Hematopoietic multipotent progenitor cell treated with erythropoietin and hydrocortisone succinate and interleukin-3 and kit ligand, for 15 days (in vitro differentiated cells): Measurements from ENCODE around the gene ZCCHC4.

Experiments used
- DNase-seq: peaks from one replicate; pipeline ENCODE4 v3.0.0-alpha.2; 2015; ENCODE audit warnings: low spot score

Gene ZCCHC4

GRCh38 chr4:25312496-25313200, at the start of gene ZCCHC4:
ZCCHC4 (plus strand) TSS chr4:25312774; CDS start chr4:25312810, 36 bp downstream.
- peak; percentile 93 for DNase-seq

GRCh38 chr4:25271866-25272265, 40.7 kb upstream of the ZCCHC4 start:
- DNase-seq = no peak

GRCh38 chr4:25280210-25280609, 32.4 kb upstream of the ZCCHC4 start:
- DNase-seq = no peak

GRCh38 chr4:25283948-25284347, 28.6 kb upstream of the ZCCHC4 start:
- DNase-seq = no peak

- DNase-seq = no peak
Observed at GRCh38 chr4:25284466-25284865, 28.1 kb upstream of the ZCCHC4 start.

GRCh38 chr4:25290490-25291067, 22.0 kb upstream of the ZCCHC4 start:
- DNase-seq = no peak

GRCh38 chr4:25291158-25291733, 21.3 kb upstream of the ZCCHC4 start:
- DNase-seq = no peak

GRCh38 chr4:25297528-25298242, 14.9 kb upstream of the ZCCHC4 start:
- no peak for DNase-seq

GRCh38 chr4:25299476-25300203, 12.9 kb upstream of the ZCCHC4 start:
- DNase-seq = no peak

- no peak for DNase-seq
Observed at GRCh38 chr4:25301471-25301870, 11.1 kb upstream of the ZCCHC4 start.

GRCh38 chr4:25302626-25303025, 9.9 kb upstream of the ZCCHC4 start:
- no peak for DNase-seq

- no peak for DNase-seq
Observed at GRCh38 chr4:25303578-25303977, 9.0 kb upstream of the ZCCHC4 start.

- no peak for DNase-seq
Observed at GRCh38 chr4:25306518-25307057, 6.0 kb upstream of the ZCCHC4 start.

- DNase-seq = no peak
Observed at GRCh38 chr4:25307596-25307995, 5.0 kb upstream of the ZCCHC4 start.

GRCh38 chr4:25308306-25308705, 4.3 kb upstream of the ZCCHC4 start:
- DNase-seq = no peak

GRCh38 chr4:25308761-25309160, 3.8 kb upstream of the ZCCHC4 start:
- no peak for DNase-seq

- DNase-seq = peak; percentile 20
Observed at GRCh38 chr4:25310066-25310802, 2.3 kb upstream of the ZCCHC4 start.

GRCh38 chr4:25310803-25311166, 1.8 kb upstream of the ZCCHC4 start:
- DNase-seq = no peak

GRCh38 chr4:25313201-25313895, 774 bp downstream of the ZCCHC4 start:
- peak; percentile 18 for DNase-seq

GRCh38 chr4:25320336-25320735, 7.8 kb downstream of the ZCCHC4 start:
- no peak for DNase-seq

- no peak for DNase-seq
Observed at GRCh38 chr4:25320773-25321172, 8.2 kb downstream of the ZCCHC4 start.
